Mesendoderm (in vitro differentiated cells): ENCODE results near the gene APPL1.

ENCODE experiments used
- DNase-seq: peaks from one replicate; pipeline ENCODE4 v3.0.0; 2013
- H2AK5ac ChIP-seq: 2 replicates; pipeline ENCODE4 v1.6.1; 2013; ENCODE audit warnings: low read length, inconsistent platforms
- H2BK120ac ChIP-seq: 2 replicates; pipeline ENCODE4 v1.6.1; 2013; ENCODE audit warnings: low read depth, mild to moderate bottlenecking, low read length, moderate library complexity, mixed read lengths
- H2BK15ac ChIP-seq: replicated peaks from 2 replicates; pipeline ENCODE4 v1.6.1; 2013; ENCODE audit warnings: low read depth, mild to moderate bottlenecking, moderate library complexity
- H2BK5ac ChIP-seq: 2 replicates; pipeline ENCODE4 v1.6.1; 2013; ENCODE audit warnings: low read length, inconsistent platforms
- H3K18ac ChIP-seq: 2 replicates; pipeline ENCODE4 v1.6.1; 2013; ENCODE audit warnings: mild to moderate bottlenecking, low read length, mixed read lengths
- H3K23ac ChIP-seq: one replicate; pipeline ENCODE4 v1.6.1; 2013; ENCODE audit warnings: low read length
- H3K27ac ChIP-seq: 2 replicates; pipeline ENCODE4 v1.5.1; 2013; ENCODE audit warnings: low read depth, mild to moderate bottlenecking, inconsistent platforms, low read length, moderate library complexity
- H3K27me3 ChIP-seq: 2 replicates; pipeline ENCODE4 v1.6.1; 2013; ENCODE audit warnings: low read length, control low read depth, mild to moderate bottlenecking, inconsistent platforms; ENCODE audit not compliant: insufficient read depth, poor library complexity
- H3K36me3 ChIP-seq: 2 replicates; pipeline ENCODE4 v1.6.1; 2013; ENCODE audit warnings: low read length, inconsistent platforms; ENCODE audit not compliant: control insufficient read depth, insufficient read depth
- H3K4ac ChIP-seq: one replicate; pipeline ENCODE4 v1.6.1; 2013; ENCODE audit warnings: low read depth, mild to moderate bottlenecking, low read length, moderate library complexity
- H3K4me1 ChIP-seq: 2 replicates; pipeline ENCODE4 v1.6.1; 2013; ENCODE audit warnings: low read depth, low read length, inconsistent platforms; ENCODE audit not compliant: control insufficient read depth
- H3K4me2 ChIP-seq: 2 replicates; pipeline ENCODE4 v1.6.1; 2013; ENCODE audit warnings: low read length
- H3K4me3 ChIP-seq: 2 replicates; pipeline ENCODE4 v1.5.1; 2013; ENCODE audit warnings: mild to moderate bottlenecking, low read length
- H3K56ac ChIP-seq: one replicate; pipeline ENCODE4 v1.6.1; 2013; ENCODE audit warnings: low read length
- H3K79me1 ChIP-seq: 2 replicates; pipeline ENCODE4 v1.6.1; 2013; ENCODE audit warnings: low read length, inconsistent platforms
- H3K79me2 ChIP-seq: 2 replicates; pipeline ENCODE4 v1.6.1; 2013; ENCODE audit warnings: mild to moderate bottlenecking, low read length; ENCODE audit not compliant: control insufficient read depth, insufficient read depth
- H3K9ac ChIP-seq: 2 replicates; pipeline ENCODE4 v1.6.1; 2013; ENCODE audit warnings: low read length, inconsistent platforms
- H4K5ac ChIP-seq: one replicate; pipeline ENCODE4 v1.6.1; 2013; ENCODE audit warnings: low read length
- H4K8ac ChIP-seq: one replicate; pipeline ENCODE4 v1.6.1; 2013; ENCODE audit warnings: low read depth, mild to moderate bottlenecking, control low read depth, low read length, moderate library complexity
- WGBS: extraction: QIAGEN DNeasy Blood & Tissue Kit; methylation state at CpG from one replicate; pipeline ENCODE4 v1.1.7; 2013; ENCODE audit warnings: low lambda C conversion rate, missing lambda C conversion rate; ENCODE audit not compliant: insufficient coverage; ENCODE audit errors: extremely low coverage; 5-methylcytosine and 5-hydroxymethylcytosine counted together

APPL1 gene

DNA sequence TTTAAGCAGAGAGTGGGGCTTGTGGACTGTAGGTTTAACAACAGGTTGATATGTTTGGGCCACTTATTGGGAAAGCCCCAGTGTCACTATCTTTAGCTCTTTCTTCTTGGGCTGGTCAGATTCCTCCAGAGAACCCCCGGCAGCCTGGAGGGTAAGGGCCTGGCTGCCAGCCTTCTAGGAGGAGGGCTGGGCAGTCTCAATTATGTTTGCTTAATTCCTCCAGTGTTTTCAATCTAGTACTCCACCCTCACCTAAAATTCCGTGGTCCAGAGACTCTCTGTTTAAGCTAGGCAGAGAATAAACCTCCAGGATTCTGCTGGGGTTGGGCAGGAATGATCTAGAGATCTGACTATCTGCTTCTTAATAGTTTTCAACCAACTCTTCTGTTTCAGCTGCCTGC is 59.7 kb downstream of the APPL1 start:
- no peak overlapping the region for H2BK15ac ChIP-seq
- H3K9ac ChIP-seq: no peak overlapping the region
- H3K4ac ChIP-seq: no peak overlapping the region
- no peaks in the 10 kb centered on the region for H3K4me1 ChIP-seq
- no peak overlapping the region for H3K23ac ChIP-seq
- no peak overlapping the region for H4K8ac ChIP-seq
- no peak for DNase-seq
- no peak overlapping the region for H3K56ac ChIP-seq
- no peaks in the 10 kb centered on the region for H3K27me3 ChIP-seq
- no peak overlapping the region for H2AK5ac ChIP-seq
- no peak overlapping the region for H3K18ac ChIP-seq
- no peak overlapping the region for H3K4me3 ChIP-seq
- no CpG with 5 or more reads among the region's 2 CpGs for WGBS
- no peak overlapping the region for H3K27ac ChIP-seq
- no peak overlapping the region for H2BK5ac ChIP-seq
- no peaks in the 10 kb centered on the region for H3K36me3 ChIP-seq
- H3K4me2 ChIP-seq: no peak overlapping the region
- no peak overlapping the region for H4K5ac ChIP-seq
- H2BK120ac ChIP-seq: no peak overlapping the region
- no peaks in the 10 kb centered on the region for H3K79me1 ChIP-seq
- H3K79me2 ChIP-seq: no peaks in the 10 kb centered on the region

DNA sequence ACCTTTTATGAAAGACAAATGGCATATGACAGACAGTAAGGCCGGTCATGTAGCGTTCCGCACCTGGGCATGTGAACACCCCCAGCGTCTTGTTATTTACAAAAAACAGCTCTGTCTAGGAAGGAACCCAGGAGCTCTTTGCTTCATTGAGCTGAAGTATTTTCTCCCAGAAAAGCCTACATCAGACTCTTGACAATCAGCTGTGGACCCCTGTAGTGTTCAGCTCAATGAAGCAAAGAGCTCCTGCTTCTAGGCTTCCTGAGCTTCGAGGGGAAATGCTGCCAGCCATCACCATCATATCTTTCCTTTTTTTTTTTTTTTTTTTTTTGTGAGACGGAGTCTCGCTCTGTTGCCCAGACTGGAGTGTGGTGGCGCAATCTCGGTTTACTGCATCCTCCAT is 60.9 kb downstream of the APPL1 start:
- H2BK5ac ChIP-seq: no peak overlapping the region

DNA sequence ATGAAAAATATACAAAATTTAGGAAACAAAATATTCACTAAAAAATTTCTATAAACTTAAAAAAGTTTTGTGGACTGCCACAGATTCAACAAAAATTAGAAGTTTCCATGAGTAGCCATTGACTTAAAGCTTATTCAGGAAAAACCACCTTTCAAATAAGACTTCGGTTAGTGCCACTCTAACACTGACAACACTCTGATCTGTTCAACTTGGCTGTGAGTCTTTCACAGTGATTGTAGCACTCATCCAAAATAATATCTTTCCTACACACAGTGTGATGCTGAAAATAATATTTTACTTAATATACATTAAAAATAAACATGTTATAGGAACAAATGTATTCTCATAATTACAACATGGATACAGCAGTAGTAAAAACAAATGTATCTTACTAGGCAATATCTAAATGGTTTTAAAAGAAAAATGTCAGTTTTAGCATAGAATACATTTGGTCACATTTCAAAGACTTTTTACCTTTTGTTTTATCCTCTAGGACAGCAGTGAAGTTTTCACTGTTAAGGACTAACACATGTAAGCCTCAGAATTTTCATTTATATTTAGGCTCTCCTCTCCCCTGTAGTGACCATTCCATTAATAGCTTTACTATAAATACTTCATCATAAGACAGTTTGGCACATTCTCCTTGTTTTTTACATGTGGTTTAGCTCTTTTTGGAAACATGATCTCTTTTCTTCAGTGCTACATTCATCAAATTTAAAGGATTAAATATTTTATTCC is 64.8 kb downstream of the APPL1 start, which contains the start of gene ASB14:
ASB14 (minus strand) TSS at position 527 of the 738 bp plus-strand sequence. CDS start 652 bp downstream, outside the sequence.
- Histone ChIP-seq H3K79me2 (no peaks in the 10 kb centered on the region), H3K27ac (no peak within 1 kb of the TSS), H3K4me3 (no peak within 1 kb of the TSS), H3K9ac (no peak within 1 kb of the TSS), H3K4ac (no peak within 1 kb of the TSS), H3K23ac (no peak within 1 kb of the TSS), H3K36me3 (no peaks in the 10 kb centered on the region), H4K5ac (no peak within 1 kb of the TSS), H2BK5ac (no peak within 1 kb of the TSS), H2BK120ac (no peak within 1 kb of the TSS), H3K27me3 (no peaks in the 10 kb centered on the region), H3K4me2 (no peak within 1 kb of the TSS), H3K18ac (no peak within 1 kb of the TSS), H2BK15ac (no peak within 1 kb of the TSS), H3K79me1 (no peaks in the 10 kb centered on the region), H3K4me1 (no peaks in the 10 kb centered on the region), H4K8ac (no peak within 1 kb of the TSS), H3K56ac (no peak within 1 kb of the TSS), H2AK5ac (no peak within 1 kb of the TSS)
- WGBS: no CpG with 5 or more reads among the region's 1 CpG
- DNase-seq: no peak

More for the DNA sequence above, 60.9 kb downstream of the APPL1 start:
- Histone ChIP-seq H3K4me1 (no peaks in the 10 kb centered on the region), H3K4ac (no peak overlapping the region), H4K8ac (no peak overlapping the region), H4K5ac (no peak overlapping the region), H3K79me2 (no peaks in the 10 kb centered on the region), H2BK15ac (no peak overlapping the region), H3K36me3 (no peaks in the 10 kb centered on the region), H3K18ac (no peak overlapping the region), H3K23ac (no peak overlapping the region), H3K27me3 (no peaks in the 10 kb centered on the region), H2BK120ac (no peak overlapping the region), H3K56ac (no peak overlapping the region), H3K27ac (no peak overlapping the region), H2AK5ac (no peak overlapping the region), H3K9ac (no peak overlapping the region), H3K79me1 (no peaks in the 10 kb centered on the region), H3K4me3 (no peak overlapping the region), H3K4me2 (no peak overlapping the region)
- DNase-seq: no peak
- no CpG with 5 or more reads among the region's 9 CpGs for WGBS

DNA sequence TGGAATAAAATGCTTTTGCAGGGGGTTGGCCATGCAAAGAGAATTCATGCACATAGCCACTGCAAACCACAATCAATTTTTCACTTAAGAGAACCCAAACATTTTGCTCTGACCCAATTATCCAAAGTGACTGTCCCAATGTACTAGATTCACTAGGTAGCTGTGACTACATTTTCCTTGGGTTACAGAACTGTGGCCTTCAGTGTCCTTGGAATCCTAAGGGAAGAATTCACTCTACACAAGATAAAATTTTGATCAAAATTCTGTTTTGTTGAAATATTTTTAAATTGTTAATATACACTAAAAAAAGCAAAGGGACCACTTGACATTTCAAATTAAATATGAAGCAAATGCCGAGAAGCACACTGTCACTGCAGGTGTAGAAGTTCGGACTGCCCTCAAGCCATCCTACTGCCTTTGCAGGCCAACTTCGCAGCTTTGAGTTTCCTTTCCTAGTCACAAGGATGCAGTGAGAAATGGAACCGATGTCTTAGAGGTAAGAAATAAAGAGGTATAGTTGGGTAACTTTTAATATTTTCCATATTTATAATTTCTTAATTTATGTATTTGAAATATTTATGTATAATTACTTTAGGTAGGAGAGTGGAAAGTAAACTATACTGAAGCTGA is 65.5 kb downstream of the APPL1 start:
- no CpG with 5 or more reads among the region's 4 CpGs for WGBS
- no peak overlapping the region for H4K5ac ChIP-seq
- no peak overlapping the region for H3K4ac ChIP-seq
- H3K18ac ChIP-seq: no peak overlapping the region
- no peak overlapping the region for H2BK5ac ChIP-seq
- no peaks in the 10 kb centered on the region for H3K4me1 ChIP-seq
- no peak overlapping the region for H3K23ac ChIP-seq
- no peak overlapping the region for H3K4me2 ChIP-seq
- no peak overlapping the region for H2AK5ac ChIP-seq
- no peak overlapping the region for H3K56ac ChIP-seq
- H2BK15ac ChIP-seq: no peak overlapping the region
- H3K36me3 ChIP-seq: no peaks in the 10 kb centered on the region
- H3K27ac ChIP-seq: no peak overlapping the region
- H3K79me2 ChIP-seq: no peaks in the 10 kb centered on the region
- no peaks in the 10 kb centered on the region for H3K27me3 ChIP-seq
- H3K79me1 ChIP-seq: no peaks in the 10 kb centered on the region
- H3K4me3 ChIP-seq: no peak overlapping the region
- H3K9ac ChIP-seq: no peak overlapping the region
- no peak overlapping the region for H4K8ac ChIP-seq
- H2BK120ac ChIP-seq: no peak overlapping the region
- DNase-seq: no peak

DNA sequence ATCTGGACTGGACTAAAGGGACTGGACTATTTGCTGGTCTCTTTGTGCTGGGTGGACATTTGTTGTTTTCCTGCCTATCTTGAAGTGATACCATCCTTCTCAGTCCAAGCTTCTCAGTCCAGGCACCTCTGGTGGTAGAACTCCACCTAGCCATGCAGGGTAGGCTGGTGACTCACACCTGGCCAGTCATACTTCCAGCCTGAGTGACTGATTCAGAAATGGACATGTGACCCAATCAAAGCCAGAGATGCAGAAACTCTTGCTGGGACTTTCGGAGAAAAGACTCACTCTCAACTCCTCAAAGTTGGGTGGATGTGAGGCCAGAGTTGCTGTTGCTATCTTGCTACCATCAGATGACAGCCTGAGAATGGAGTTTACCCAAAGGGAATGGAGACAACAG is 70.5 kb downstream of the APPL1 start:
- H2BK120ac ChIP-seq: no peak overlapping the region
- no peak overlapping the region for H2AK5ac ChIP-seq
- H4K5ac ChIP-seq: no peak overlapping the region
- no peak overlapping the region for H2BK5ac ChIP-seq
- no peak overlapping the region for H2BK15ac ChIP-seq
- H3K18ac ChIP-seq: no peak overlapping the region
- H3K27me3 ChIP-seq: no peaks in the 10 kb centered on the region
- H3K27ac ChIP-seq: no peak overlapping the region
- H3K79me2 ChIP-seq: no peaks in the 10 kb centered on the region
- H4K8ac ChIP-seq: no peak overlapping the region
- no CpG with 5 or more reads among the region's 1 CpG for WGBS
- no peaks in the 10 kb centered on the region for H3K36me3 ChIP-seq
- no peak overlapping the region for H3K4ac ChIP-seq
- H3K23ac ChIP-seq: no peak overlapping the region
- peak; percentile 23 for DNase-seq
- no peak overlapping the region for H3K9ac ChIP-seq
- no peak overlapping the region for H3K56ac ChIP-seq
- H3K4me3 ChIP-seq: no peak overlapping the region
- peaks cover 4% of the 10 kb centered on the region for H3K4me1 ChIP-seq
- no peak overlapping the region for H3K4me2 ChIP-seq
- H3K79me1 ChIP-seq: no peaks in the 10 kb centered on the region
